Motor neuron (in vitro differentiated cells): ENCODE results near the gene CAMK2D. TPM values are rescaled to one million over a fixed set of nuclear protein-coding genes. Genes with fewer than 3 reads are reported as not detected.

Experiments used
- ATAC-seq, 8 experiments: fragments of 200-7000 bp; cut with Tn5 transposase; replicated peaks in 6 of 8; 2 replicates each; pipeline ENCODE4 v1.8.0; 2021; ENCODE audit warnings: mild to moderate bottlenecking in 8 of 8, moderate library complexity in 8 of 8
- H3K27ac ChIP-seq, 2 donors: fragments of 250-450 bp; sonication (Bioruptor Pico); 2 replicates each; pipeline ENCODE4 v1.9.0; 2021; ENCODE audit warnings: antibody characterized with exemption in 2 of 2, mild to moderate bottlenecking in 2 of 2, moderate library complexity in 1 of 2
- H3K4me1 ChIP-seq, 2 donors: fragments of 250-450 bp; sonication (Bioruptor Pico); replicated peaks in 1 of 2; 2 replicates each; pipeline ENCODE4 v1.6.1; 2021; ENCODE audit warnings: antibody characterized with exemption in 2 of 2, mild to moderate bottlenecking in 2 of 2, moderate library complexity in 1 of 2
- H3K4me3 ChIP-seq, 5 donors: fragments of 250-450 bp; sonication (Bioruptor Pico); 2 replicates each; pipeline ENCODE4 v1.9.0; 2021; ENCODE audit warnings: antibody characterized with exemption in 5 of 5, mild to moderate bottlenecking in 5 of 5, moderate library complexity in 4 of 5
- WGBS, 10 experiments: fragments of 450-650 bp; shearing (Covaris generic); methylation state at CpG; one replicate each; pipeline ENCODE4 v1.0.0; 2022; 5-methylcytosine and 5-hydroxymethylcytosine counted together
- in situ Hi-C, 9 experiments: fragments of 400-800 bp; cut with MboI; loops; one replicate each; pipeline ENCODE4 v1.15.0; 2021; ENCODE audit warnings: low sequenced_read_pairs in 9 of 9, low pct_unique_long_range_greater_than_20kb in 2 of 9; ENCODE audit not compliant: unreplicated experiment in 9 of 9
- total RNA-seq, 8 experiments: library from RNA; unstranded; fragments of 300-600 nt; gene quantifications; 2 replicates each; pipeline versions ENCODE4 v1.2.3 to v1.2.4, GENCODE V29; 2022

The CAMK2D gene
- total RNA-seq, 8 experiments from 2014 or later = 14.5 to 77.2 (median 33.5) TPM

GRCh38 chr4:113548303-113548702 is 213.2 kb downstream of the CAMK2D start:
- Histone ChIP-seq H3K4me1 (peaks cover 0 to 8% of the 10 kb centered on the region in 2 donors), H3K4me3 (no peak overlapping the region), H3K27ac (no peak overlapping the region)
- in situ Hi-C loops = loop anchor here in 1 of 9 experiments (25.0 kb wide), 1 partner anchor 214 kb away; the partner anchor contains the start of gene CAMK2D
- 100% methylated on average over 1 of the region's 1 CpG; no CpG with 5 or more reads in 2 of the 10 experiments for WGBS, 10 experiments
- no peak for ATAC-seq

- no peak overlapping the region for H3K4me3 ChIP-seq
- WGBS, 10 experiments = 3 to 60% (median 35%) methylated on average over 1 to 4 of the region's 5 CpGs; no CpG with 5 or more reads in 5 of the 10 experiments
- ATAC-seq = peak; percentile 98 to 100 (median 100)
- in situ Hi-C loops = loop anchor here in 1 of 9 experiments (25.0 kb wide), 1 partner anchor 215 kb away; the partner anchor contains the start of gene CAMK2D
- H3K4me1 ChIP-seq = peaks cover 0 to 8% of the 10 kb centered on the region in 2 donors
- H3K27ac ChIP-seq = no peak overlapping the region
Measured at GRCh38 chr4:113547487-113548042, 214.0 kb downstream of the CAMK2D start.

DNA sequence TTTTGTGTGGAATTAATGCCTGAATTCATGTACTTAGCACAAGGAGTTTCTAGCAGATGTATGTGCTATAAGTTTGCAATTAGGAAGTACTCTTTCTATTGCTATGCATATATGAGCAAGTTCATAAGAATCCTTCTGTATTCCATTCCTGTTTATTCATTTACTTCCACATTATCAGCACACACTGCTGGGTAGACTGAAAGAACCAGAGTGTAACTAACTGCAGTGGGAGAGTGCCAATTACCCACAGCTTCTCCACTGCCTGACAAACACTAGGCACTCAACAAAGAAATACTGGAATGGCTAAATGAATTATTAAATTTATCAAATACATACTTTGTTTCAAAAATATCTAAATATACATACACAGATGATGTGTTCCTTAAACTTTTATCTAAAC is 219.6 kb downstream of the CAMK2D start:
- Histone ChIP-seq H3K4me3 (no peak overlapping the region), H3K4me1 (no peaks in the 10 kb centered on the region), H3K27ac (no peak overlapping the region)
- ATAC-seq = no peak
- in situ Hi-C loops = loop anchor here in 1 of 9 experiments (25.0 kb wide), 1 partner anchor 220 kb away; the partner anchor contains the start of gene CAMK2D

DNA sequence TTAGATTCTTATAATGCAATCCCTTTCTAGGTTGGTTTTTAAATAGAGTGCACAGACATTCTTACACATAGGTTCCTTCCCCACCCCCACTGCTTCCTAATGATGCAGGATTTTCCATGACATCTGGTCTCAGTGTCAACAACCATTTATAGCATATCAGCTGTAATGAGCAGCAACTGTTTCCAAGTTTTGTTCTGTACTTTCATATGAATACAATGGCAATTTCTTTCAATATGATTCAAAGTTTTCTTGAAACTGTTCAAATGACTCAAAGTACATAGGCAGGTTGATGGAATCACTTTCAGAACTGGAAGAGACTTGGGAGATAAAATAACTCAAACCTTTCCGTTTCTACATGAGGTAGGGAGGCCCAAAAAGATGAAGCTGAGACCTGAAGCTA is 220.7 kb downstream of the CAMK2D start:
- Histone ChIP-seq H3K4me3 (no peak overlapping the region), H3K4me1 (no peaks in the 10 kb centered on the region), H3K27ac (no peak overlapping the region)
- no peak for ATAC-seq
- 83 to 100% (median 91%) methylated on average over 1 of the region's 1 CpG; no CpG with 5 or more reads in 5 of the 10 experiments for WGBS, 10 experiments
- in situ Hi-C loops = loop anchor here in 1 of 9 experiments (25.0 kb wide), 1 partner anchor 221 kb away; the partner anchor contains the start of gene CAMK2D

- Histone ChIP-seq H3K4me3 (no peak overlapping the region), H3K4me1 (no peaks in the 10 kb centered on the region), H3K27ac (no peak overlapping the region)
- WGBS, 10 experiments = 7 to 100% (median 76%) methylated on average over 1 to 3 of the region's 3 CpGs
- in situ Hi-C loops = loop anchor here in 1 of 9 experiments (25.0 kb wide), 1 partner anchor 223 kb away; the partner anchor contains the start of gene CAMK2D
- peak in 2 of 8 experiments; percentile 76 to 90 for ATAC-seq
Measured at GRCh38 chr4:113539408-113539807, 222.1 kb downstream of the CAMK2D start.

GRCh38 chr4:113537628-113538027 is 223.9 kb downstream of the CAMK2D start:
- Histone ChIP-seq H3K4me1 (no peaks in the 10 kb centered on the region), H3K4me3 (no peak overlapping the region), H3K27ac (no peak overlapping the region)
- in situ Hi-C loops = loop anchor here in 1 of 9 experiments (25.0 kb wide), 1 partner anchor 225 kb away; the partner anchor contains the start of gene CAMK2D
- ATAC-seq = no peak
- WGBS, 10 experiments = 14 to 100% (median 90%) methylated on average over 1 of the region's 1 CpG; no CpG with 5 or more reads in 3 of the 10 experiments

- H3K27ac ChIP-seq = no peak overlapping the region
- WGBS, 10 experiments = 0 to 100% (median 100%) methylated on average over 1 of the region's 2 CpGs
- no peak for ATAC-seq
Measured at GRCh38 chr4:113537203-113537602, 224.3 kb downstream of the CAMK2D start.

DNA sequence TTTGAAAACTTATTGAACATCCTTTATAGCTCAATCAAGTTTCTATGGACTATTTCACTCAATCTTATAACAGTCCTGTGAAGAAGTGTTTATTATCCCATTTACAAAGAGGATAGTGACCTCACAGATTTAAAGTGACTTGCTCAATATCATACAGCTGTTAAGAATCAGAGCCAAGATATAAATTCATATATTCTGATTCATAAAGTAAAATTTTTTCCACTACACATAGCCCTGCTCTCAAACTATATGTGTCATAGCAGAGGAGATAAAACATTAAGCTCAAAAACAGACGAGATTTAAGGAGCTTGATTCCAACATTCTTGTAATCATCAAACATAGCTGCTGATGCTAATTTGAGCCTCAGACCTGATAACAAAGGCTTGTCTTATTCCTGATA is 226.8 kb downstream of the CAMK2D start:
- in situ Hi-C loops = loop anchor here in 1 of 9 experiments (25.0 kb wide), 1 partner anchor 228 kb away; the partner anchor contains the start of gene CAMK2D
- WGBS, 10 experiments = 17 to 100% (median 86%) methylated on average over 1 of the region's 1 CpG; no CpG with 5 or more reads in 4 of the 10 experiments

More at GRCh38 chr4:113537203-113537602, 224.3 kb downstream of the CAMK2D start:
- in situ Hi-C loops = loop anchor here in 1 of 9 experiments (25.0 kb wide), 1 partner anchor 225 kb away; the partner anchor contains the start of gene CAMK2D
- Histone ChIP-seq H3K4me3 (no peak overlapping the region), H3K4me1 (no peaks in the 10 kb centered on the region)

DNA sequence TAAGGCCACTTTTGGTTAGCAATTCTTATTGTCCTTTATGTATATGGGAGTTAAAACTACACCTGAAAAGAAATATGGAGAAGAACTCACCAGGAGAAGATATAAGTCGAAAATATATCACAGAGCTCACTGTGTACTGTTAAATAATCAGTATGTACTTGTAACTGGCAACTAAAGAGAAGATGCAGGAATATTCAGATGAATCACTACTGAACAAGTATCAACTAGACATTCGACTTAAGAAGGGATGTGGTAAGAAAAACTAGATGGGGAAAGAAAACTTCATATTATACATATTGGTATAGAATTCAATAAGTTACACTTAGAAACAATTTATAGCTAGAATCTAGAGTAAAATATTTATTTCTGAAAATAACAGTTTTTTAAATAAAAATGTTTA is 230.0 kb downstream of the CAMK2D start:
- no peak overlapping the region for H3K27ac ChIP-seq
- ATAC-seq = peak in 2 of 8 experiments; percentile 47 to 62
- 37 to 100% (median 94%) methylated on average over 1 to 2 of the region's 2 CpGs; no CpG with 5 or more reads in 1 of the 10 experiments for WGBS, 10 experiments
- H3K4me3 ChIP-seq = no peak overlapping the region
- H3K4me1 ChIP-seq = no peaks in the 10 kb centered on the region
- in situ Hi-C loops = loop anchor here in 1 of 9 experiments (25.0 kb wide), 1 partner anchor 231 kb away; the partner anchor contains the start of gene CAMK2D

More for the DNA sequence above, 226.8 kb downstream of the CAMK2D start:
- Histone ChIP-seq H3K4me1 (no peaks in the 10 kb centered on the region), H3K4me3 (no peak overlapping the region), H3K27ac (no peak overlapping the region)
- ATAC-seq = peak in 1 of 8 experiments; percentile 26

DNA sequence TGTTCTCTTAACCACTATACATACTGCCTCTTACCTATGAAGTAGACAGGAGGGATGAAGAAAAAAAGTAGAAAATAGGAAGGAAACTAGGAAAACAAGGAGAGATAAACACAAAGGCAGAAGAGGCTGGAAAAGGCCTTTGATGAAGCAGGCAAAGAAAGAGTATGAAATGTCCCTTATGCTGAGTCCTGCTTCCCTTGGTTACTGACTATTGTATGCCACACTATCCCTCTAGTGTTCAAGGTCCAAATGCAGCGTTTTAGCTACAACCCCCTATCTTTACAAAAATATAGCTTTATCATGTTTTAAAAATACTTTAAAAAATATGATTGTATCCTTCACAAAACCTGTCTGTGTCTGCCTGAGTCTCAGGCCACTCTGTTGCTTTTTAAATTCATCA is 233.1 kb downstream of the CAMK2D start:
- peak in 1 of 8 experiments; percentile 68 for ATAC-seq
- Histone ChIP-seq H3K4me3 (no peak overlapping the region), H3K4me1 (no peaks in the 10 kb centered on the region), H3K27ac (no peak overlapping the region)
- WGBS, 10 experiments = 33 to 100% (median 86%) methylated on average over 1 of the region's 1 CpG; no CpG with 5 or more reads in 1 of the 10 experiments
- in situ Hi-C loops = loop anchor here in 1 of 9 experiments (25.0 kb wide), 1 partner anchor 234 kb away; the partner anchor contains the start of gene CAMK2D

DNA sequence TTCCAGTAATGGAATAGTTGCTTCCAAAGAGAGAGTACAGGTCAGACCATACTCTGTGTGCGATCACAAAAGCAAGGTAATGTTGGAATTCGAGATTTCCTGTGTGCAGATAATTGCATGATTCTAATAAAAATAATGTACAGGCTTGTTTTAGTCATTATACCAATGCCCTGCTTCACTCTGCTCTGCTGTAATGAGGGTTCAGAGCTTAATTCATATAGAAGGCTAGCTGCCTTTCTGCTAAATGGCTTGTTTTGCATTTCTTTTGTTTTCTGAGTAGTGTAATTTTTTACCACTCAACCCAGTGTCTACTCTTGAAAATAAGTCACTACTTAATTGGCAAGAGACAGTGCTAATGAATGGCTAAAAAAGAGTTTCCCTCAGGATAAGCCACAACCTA is 236.0 kb downstream of the CAMK2D start:
- peak in 3 of 8 experiments; percentile 23 to 72 (median 59) for ATAC-seq
- Histone ChIP-seq H3K4me1 (no peaks in the 10 kb centered on the region), H3K4me3 (no peak overlapping the region), H3K27ac (no peak overlapping the region)
- in situ Hi-C loops = loop anchor here in 1 of 9 experiments (25.0 kb wide), 1 partner anchor 237 kb away; the partner anchor contains the start of gene CAMK2D
- WGBS, 10 experiments = 75 to 100% (median 91%) methylated on average over 1 to 2 of the region's 2 CpGs; no CpG with 5 or more reads in 4 of the 10 experiments

DNA sequence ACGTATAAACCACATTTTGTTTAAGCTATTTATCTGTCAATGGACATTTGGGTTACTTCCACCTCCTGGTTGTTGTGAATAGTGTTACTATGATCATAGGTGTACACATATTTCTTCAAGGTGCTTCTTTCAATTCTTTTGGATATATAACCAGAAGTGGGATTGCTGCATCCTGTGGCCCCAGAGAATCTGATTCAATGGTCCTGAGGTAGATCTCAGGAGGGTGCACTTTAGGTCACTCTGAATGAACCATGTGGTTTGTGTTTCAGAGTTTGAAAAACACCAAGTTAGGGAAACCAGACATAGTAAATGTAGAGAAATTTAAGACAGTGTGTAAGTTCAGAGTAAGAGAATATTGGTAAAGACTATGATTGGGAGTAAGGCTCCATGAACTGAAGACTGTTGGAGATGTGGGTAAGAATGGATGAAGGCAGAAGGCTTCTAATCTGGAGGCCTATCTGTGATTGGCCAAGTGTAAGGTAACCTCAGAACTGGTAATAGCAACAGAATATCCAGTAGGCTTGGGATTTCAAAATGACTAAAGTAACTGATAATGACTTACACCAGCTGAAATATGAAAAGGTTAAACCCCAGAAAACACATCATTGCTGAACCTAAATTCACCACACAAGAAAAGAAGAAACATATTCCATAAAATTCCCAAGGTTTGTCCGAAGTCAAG is 236.9 kb downstream of the CAMK2D start:
- H3K4me3 ChIP-seq = no peak overlapping the region
- no peak overlapping the region for H3K27ac ChIP-seq
- ATAC-seq = no peak
- in situ Hi-C loops = loop anchor here in 1 of 9 experiments (25.0 kb wide), 1 partner anchor 238 kb away; the partner anchor contains the start of gene CAMK2D
- WGBS, 10 experiments = 92 to 100% (median 100%) methylated on average over 1 to 2 of the region's 2 CpGs; no CpG with 5 or more reads in 4 of the 10 experiments
- H3K4me1 ChIP-seq = no peaks in the 10 kb centered on the region
